Liver (tissue), 9 donors: ENCODE measurements around the gene SEC24C. TPM values are rescaled to one million over a fixed set of nuclear protein-coding genes. Genes with fewer than 3 reads are reported as not detected.

Experiments used
- DNase-seq: peaks from one replicate; pipeline ENCODE4 v3.0.0-alpha.2; 2017; ENCODE audit warnings: low spot score
- H3K27ac ChIP-seq, 2 donors: one replicate each; pipeline ENCODE4 v1.7.0; 2013; ENCODE audit warnings: inconsistent platforms in 2 of 2, low read length in 2 of 2, control low read depth in 1 of 2, low read depth in 1 of 2, mild to moderate bottlenecking in 1 of 2
- H3K27me3 ChIP-seq, 4 donors: one replicate each; pipeline versions ENCODE4 v1.6.1 to v1.7.0; 2013; ENCODE audit warnings: low read length in 3 of 4, inconsistent platforms in 1 of 4, mild to moderate bottlenecking in 1 of 4, moderate library complexity in 1 of 4; ENCODE audit not compliant: control insufficient read depth in 4 of 4, insufficient read depth in 4 of 4
- H3K36me3 ChIP-seq, 4 donors: one replicate each; pipeline versions ENCODE4 v1.6.1 to v1.7.0; 2013; ENCODE audit warnings: low read length in 3 of 4, mild to moderate bottlenecking in 3 of 4, low read depth in 1 of 4, moderate library complexity in 1 of 4; ENCODE audit not compliant: control insufficient read depth in 4 of 4, insufficient read depth in 3 of 4
- H3K4me1 ChIP-seq, 4 donors: one replicate each; pipeline versions ENCODE4 v1.6.1 to v1.7.0; 2013; ENCODE audit warnings: low read length in 3 of 4, mild to moderate bottlenecking in 3 of 4, moderate library complexity in 1 of 4; ENCODE audit not compliant: control insufficient read depth in 4 of 4, insufficient read depth in 4 of 4
- H3K4me3 ChIP-seq, 3 donors: one replicate each; pipeline versions ENCODE4 v1.6.1 to v1.7.0; 2013; ENCODE audit warnings: low read length in 3 of 3, control low read depth in 1 of 3, low read depth in 1 of 3, mild to moderate bottlenecking in 1 of 3
- H3K9ac ChIP-seq, 2 donors: one replicate each; pipeline ENCODE4 v1.7.0; 2013; ENCODE audit warnings: low read length in 2 of 2, mild to moderate bottlenecking in 2 of 2, moderate library complexity in 2 of 2, control low read depth in 1 of 2, low read depth in 1 of 2
- H3K9me3 ChIP-seq, 4 donors: one replicate each; pipeline versions ENCODE4 v1.6.1 to v1.7.0; 2013; ENCODE audit warnings: low read length in 3 of 4; ENCODE audit not compliant: control insufficient read depth in 4 of 4
- ATF3 ChIP-seq: IDR thresholded peaks from 2 replicates; pipeline ENCODE4 v1.6.1; 2016; ENCODE audit warnings: antibody characterized with exemption
- EGR1 ChIP-seq, 2 donors: IDR thresholded peaks; 2 replicates each; pipeline ENCODE4 v1.6.1; 2016 to 2018; ENCODE audit warnings: antibody characterized with exemption in 2 of 2, low read depth in 2 of 2
- FOXA1 ChIP-seq: IDR thresholded peaks from 2 replicates; pipeline ENCODE4 v1.6.1; 2016; ENCODE audit warnings: antibody characterized with exemption
- FOXA2 ChIP-seq: IDR thresholded peaks from 2 replicates; pipeline ENCODE4 v1.6.1; 2016; ENCODE audit warnings: antibody characterized with exemption
- GABPA ChIP-seq, 2 donors: IDR thresholded peaks in 1 of 2; conservative IDR thresholded peaks in 1 of 2; 2 replicates each; pipeline ENCODE4 v1.6.1; 2016; ENCODE audit warnings: antibody characterized with exemption in 2 of 2, mild to moderate bottlenecking in 1 of 2, moderate library complexity in 1 of 2
- HNF4A ChIP-seq, 2 donors: conservative IDR thresholded peaks; 2 replicates each; pipeline ENCODE4 v1.6.1; 2016; ENCODE audit warnings: antibody characterized with exemption in 2 of 2, mild to moderate bottlenecking in 2 of 2
- HNF4G ChIP-seq: IDR thresholded peaks from 2 replicates; pipeline ENCODE4 v1.6.1; 2016; ENCODE audit warnings: antibody characterized with exemption
- JUND ChIP-seq, 2 donors: IDR thresholded peaks; 2 replicates each; pipeline ENCODE4 v1.6.1; 2016; ENCODE audit warnings: antibody characterized with exemption in 2 of 2
- NR2F2 ChIP-seq: IDR thresholded peaks from 2 replicates; pipeline ENCODE4 v1.6.1; 2016; ENCODE audit warnings: antibody characterized with exemption
- RAD21 ChIP-seq, 2 donors: IDR thresholded peaks; 2 replicates each; pipeline ENCODE4 v1.6.1; 2016; ENCODE audit warnings: antibody characterized with exemption in 2 of 2, mild to moderate bottlenecking in 2 of 2
- REST ChIP-seq: IDR thresholded peaks from 2 replicates; pipeline ENCODE4 v1.6.1; 2016; ENCODE audit warnings: antibody characterized with exemption, mild to moderate bottlenecking
- RXRA ChIP-seq, 2 donors: IDR thresholded peaks; 2 replicates each; pipeline ENCODE4 v1.6.1; 2017 to 2018; ENCODE audit warnings: antibody characterized with exemption in 2 of 2, mild to moderate bottlenecking in 1 of 2
- SP1 ChIP-seq: IDR thresholded peaks from 2 replicates; pipeline ENCODE4 v1.6.1; 2018; ENCODE audit warnings: antibody characterized with exemption, mild to moderate bottlenecking
- TAF1 ChIP-seq: conservative IDR thresholded peaks from 2 replicates; pipeline ENCODE4 v1.6.1; 2016; ENCODE audit warnings: antibody characterized with exemption, mild to moderate bottlenecking
- YY1 ChIP-seq: IDR thresholded peaks from 2 replicates; pipeline ENCODE4 v1.6.1; 2016; ENCODE audit warnings: antibody characterized with exemption, mild to moderate bottlenecking
- ZBTB33 ChIP-seq: IDR thresholded peaks from 2 replicates; pipeline ENCODE4 v1.6.1; 2016; ENCODE audit warnings: antibody characterized with exemption
- WGBS: extraction: QIAGEN DNeasy Blood & Tissue Kit; methylation state at CpG from one replicate; pipeline ENCODE4 v1.1.7; 2013; 5-methylcytosine and 5-hydroxymethylcytosine counted together
- polyA plus RNA-seq, 2 donors: library from polyadenylated mRNA; stranded (reverse) in 1 of 2; unstranded in 1 of 2; fragments of 200-250 nt in 1 of 2; fragments of >200 nt in 1 of 2; fragmentation: Nextera tagmentation in 1 of 2; extraction: Ambion mirVana in 1 of 2; gene quantifications; one replicate each; pipeline versions ENCODE4 v1.2.1 to v1.2.3, GENCODE V29; 2013 to 2015
- total RNA-seq, 2 donors: library from RNA; depleted of rRNA; stranded (reverse); fragments of >200 nt; gene quantifications; one replicate each; pipeline ENCODE4 v1.2.3, GENCODE V29; 2014
- TF ChIP-seq, protein P1 (sequence below): fragments of 150-350 bp; IDR thresholded peaks from 2 replicates; pipeline ENCODE4 v1.5.1; 2017; ENCODE audit warnings: improper control_type of control experiment, low read depth, low read length; ENCODE audit not compliant: missing input control
- TF ChIP-seq, protein P2 (sequence below): IDR thresholded peaks from 2 replicates; pipeline ENCODE4 v1.6.1; 2016; ENCODE audit warnings: antibody characterized with exemption
- donor health status: healthy.
- donor health status: healthy.
- donor health status: healthy.
- donor health status: healthy.
- donor health status: healthy.

The SEC24C gene
- total and polyA plus RNA-seq, 4 donors = 15.0 to 48.1 (median 40.9) TPM

DNA sequence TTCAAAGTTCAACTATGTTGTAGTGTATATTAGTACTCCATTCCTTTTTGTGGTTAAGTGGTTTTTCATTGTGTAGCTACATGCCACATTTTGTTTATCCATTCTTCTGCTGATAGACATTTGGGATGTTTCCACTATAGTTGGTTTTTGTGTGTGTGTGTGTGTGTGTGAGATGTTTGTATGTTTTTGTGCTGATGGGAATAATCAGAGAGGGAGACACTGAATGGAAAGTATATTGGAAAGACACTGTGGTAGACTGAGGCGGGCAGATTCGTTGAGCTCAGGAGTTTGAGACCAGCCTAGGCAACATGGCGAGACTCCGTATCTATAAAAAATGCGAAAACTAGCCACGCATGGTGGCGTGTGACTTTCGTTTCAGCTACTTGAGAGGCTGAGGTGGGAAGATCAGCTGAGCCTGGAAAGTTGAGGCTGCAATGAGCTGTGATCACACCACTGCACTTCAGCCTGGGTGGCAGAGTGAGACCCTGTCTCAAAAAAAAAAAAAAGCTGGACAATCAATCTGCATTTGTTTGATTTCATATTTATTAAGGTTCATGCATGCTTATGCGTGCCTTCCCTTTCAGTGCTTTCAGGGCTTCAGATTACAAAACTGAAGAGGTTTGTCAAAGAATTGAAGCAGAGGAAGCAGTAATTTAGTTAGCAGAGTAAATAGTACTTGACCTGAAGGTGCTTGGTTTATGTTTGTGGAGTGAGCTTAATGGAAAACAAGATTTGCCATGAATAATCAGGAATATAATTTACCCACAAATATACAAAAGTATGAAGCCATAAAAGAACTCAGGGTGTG, 14.7 kb downstream of the SEC24C start:
- H3K27ac ChIP-seq = no peak overlapping the region
- H3K36me3 ChIP-seq = peaks cover 20 to 66% (median 47%) of the 10 kb centered on the region in 4 donors
- no peak overlapping the region for H3K4me3 ChIP-seq
- H3K27me3 ChIP-seq = no peaks in the 10 kb centered on the region
- no peak for TF ChIP-seq JUND (IDR thresholded peaks at IDR 0.05)
- TF ChIP-seq, protein P1, sequence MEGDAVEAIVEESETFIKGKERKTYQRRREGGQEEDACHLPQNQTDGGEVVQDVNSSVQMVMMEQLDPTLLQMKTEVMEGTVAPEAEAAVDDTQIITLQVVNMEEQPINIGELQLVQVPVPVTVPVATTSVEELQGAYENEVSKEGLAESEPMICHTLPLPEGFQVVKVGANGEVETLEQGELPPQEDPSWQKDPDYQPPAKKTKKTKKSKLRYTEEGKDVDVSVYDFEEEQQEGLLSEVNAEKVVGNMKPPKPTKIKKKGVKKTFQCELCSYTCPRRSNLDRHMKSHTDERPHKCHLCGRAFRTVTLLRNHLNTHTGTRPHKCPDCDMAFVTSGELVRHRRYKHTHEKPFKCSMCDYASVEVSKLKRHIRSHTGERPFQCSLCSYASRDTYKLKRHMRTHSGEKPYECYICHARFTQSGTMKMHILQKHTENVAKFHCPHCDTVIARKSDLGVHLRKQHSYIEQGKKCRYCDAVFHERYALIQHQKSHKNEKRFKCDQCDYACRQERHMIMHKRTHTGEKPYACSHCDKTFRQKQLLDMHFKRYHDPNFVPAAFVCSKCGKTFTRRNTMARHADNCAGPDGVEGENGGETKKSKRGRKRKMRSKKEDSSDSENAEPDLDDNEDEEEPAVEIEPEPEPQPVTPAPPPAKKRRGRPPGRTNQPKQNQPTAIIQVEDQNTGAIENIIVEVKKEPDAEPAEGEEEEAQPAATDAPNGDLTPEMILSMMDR = no peak
- TF ChIP-seq FOXA1 = no peak
- no peaks in the 10 kb centered on the region for H3K9me3 ChIP-seq
- H3K4me1 ChIP-seq = no peaks in the 10 kb centered on the region
- DNase-seq = no peak
- 91% methylated on average over 9 of the region's 9 CpGs for WGBS
- no peak overlapping the region for H3K9ac ChIP-seq

DNA sequence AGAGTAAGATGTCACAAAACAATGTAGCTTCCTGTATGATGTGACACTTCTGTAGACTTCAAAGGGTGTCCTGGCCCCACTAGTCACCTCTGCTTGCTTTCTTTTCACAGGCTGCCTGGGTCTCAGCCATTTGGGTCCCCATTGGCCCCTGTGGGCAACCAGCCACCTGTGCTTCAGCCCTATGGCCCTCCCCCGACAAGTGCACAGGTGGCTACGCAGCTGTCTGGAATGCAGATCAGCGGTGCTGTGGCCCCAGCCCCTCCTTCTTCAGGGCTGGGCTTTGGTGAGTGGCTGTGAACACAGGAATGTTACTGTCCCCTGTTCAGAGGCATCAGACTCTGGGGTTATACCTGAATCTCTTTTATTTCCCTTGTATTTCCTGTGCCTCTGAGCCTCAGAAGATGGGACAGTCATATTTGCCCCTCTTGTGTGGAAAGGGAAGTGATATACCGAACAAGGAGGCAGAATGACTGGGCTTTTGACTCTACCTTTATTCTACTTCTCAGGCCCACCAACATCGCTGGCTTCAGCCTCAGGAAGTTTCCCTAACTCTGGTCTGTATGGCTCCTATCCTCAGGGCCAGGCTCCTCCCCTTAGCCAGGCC, 15.4 kb downstream of the SEC24C start:
- no peaks in the 10 kb centered on the region for H3K4me1 ChIP-seq
- TF ChIP-seq HNF4A (conservative IDR thresholded peaks at IDR 0.05) (no peak), JUND (IDR thresholded peaks at IDR 0.05) (no peak), ZBTB33 (no peak), NR2F2 (no peak), YY1 (no peak), RAD21 (IDR thresholded peaks at IDR 0.05) (no peak), ATF3 (no peak), FOXA1 (no peak), GABPA (IDR thresholded peaks at IDR 0.05 in 1 of 2, conservative IDR thresholded peaks at IDR 0.05 in 1 of 2) (no peak), SP1 (no peak), RXRA (IDR thresholded peaks at IDR 0.05) (no peak), HNF4G (no peak), TAF1 (no peak), REST (no peak), EGR1 (IDR thresholded peaks at IDR 0.05; ENCODE audit: low read depth in 2 of 2) (no peak), FOXA2 (no peak)
- TF ChIP-seq, protein P1 = no peak
- TF ChIP-seq, protein P2, sequence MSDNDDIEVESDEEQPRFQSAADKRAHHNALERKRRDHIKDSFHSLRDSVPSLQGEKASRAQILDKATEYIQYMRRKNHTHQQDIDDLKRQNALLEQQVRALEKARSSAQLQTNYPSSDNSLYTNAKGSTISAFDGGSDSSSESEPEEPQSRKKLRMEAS = no peak
- no peaks in the 10 kb centered on the region for H3K27me3 ChIP-seq
- H3K9ac ChIP-seq = no peak overlapping the region
- no peaks in the 10 kb centered on the region for H3K9me3 ChIP-seq
- no peak for DNase-seq
- 87% methylated on average over 5 of the region's 5 CpGs for WGBS
- no peak overlapping the region for H3K27ac ChIP-seq
- peaks cover 22 to 66% (median 48%) of the 10 kb centered on the region in 4 donors for H3K36me3 ChIP-seq
- no peak overlapping the region for H3K4me3 ChIP-seq
